Gastroesophageal sphincter (tissue), 4 donors: ENCODE measurements around the gene PPL. TPM values are rescaled to one million over a fixed set of nuclear protein-coding genes. Genes with fewer than 3 reads are reported as not detected.

Source experiments
- ATAC-seq: fragments of 150-250 bp; one replicate; pipeline ENCODE4 v1.9.1; 2016; ENCODE audit warnings: mild to moderate bottlenecking, moderate library complexity
- H3K27ac ChIP-seq, 4 donors: fragments of 200-600 bp; sonication (generic) in 3 of 4; 1 replicate in 3 of 4; 2 replicates in 1 of 4; pipeline ENCODE4 v1.5.1; 2016 to 2019
- H3K27me3 ChIP-seq: fragments of 200-600 bp; sonication (generic); one replicate; pipeline ENCODE4 v1.5.1; 2019
- H3K36me3 ChIP-seq, 2 donors: fragments of 200-600 bp; sonication (generic); one replicate each; pipeline ENCODE4 v1.5.1; 2019; ENCODE audit warnings: control low read depth in 1 of 2
- H3K4me1 ChIP-seq, 3 donors: fragments of 200-600 bp; sonication (generic); 1 replicate in 2 of 3; 2 replicates in 1 of 3; pipeline ENCODE4 v1.5.1; 2016 to 2019; ENCODE audit warnings: control low read depth in 2 of 3
- H3K4me3 ChIP-seq, 2 donors: fragments of 200-600 bp; sonication (generic); one replicate each; pipeline ENCODE4 v1.5.1; 2019; ENCODE audit warnings: mild to moderate bottlenecking in 1 of 2, moderate library complexity in 1 of 2
- H3K9me3 ChIP-seq, 3 donors: fragments of 200-600 bp; sonication (generic); one replicate each; pipeline ENCODE4 v1.5.1; 2017 to 2019; ENCODE audit warnings: control low read depth in 2 of 3
- EP300 ChIP-seq: sonication (generic); formaldehyde crosslinking; IDR thresholded peaks from one replicate; pipeline ENCODE4 v1.6.1; 2017; ENCODE audit warnings: antibody characterized with exemption, mild to moderate bottlenecking
- POLR2A ChIP-seq, 2 donors: fragments of 450-650 bp; IDR thresholded peaks; one replicate each; pipeline ENCODE4 v1.6.1; 2017; ENCODE audit warnings: antibody characterized with exemption in 2 of 2, mild to moderate bottlenecking in 2 of 2, moderate library complexity in 1 of 2
- POLR2AphosphoS5 ChIP-seq: sonication (generic); formaldehyde crosslinking; IDR thresholded peaks from one replicate; pipeline ENCODE4 v1.6.1; 2017; ENCODE audit warnings: antibody characterized with exemption
- WGBS, 2 donors: methylation state at CpG; one replicate each; pipeline ENCODE4 v1.1.5; 2018; ENCODE audit warnings: low coverage in 1 of 2; 5-methylcytosine and 5-hydroxymethylcytosine counted together
- total RNA-seq, 4 donors: library from RNA; depleted of rRNA; stranded (reverse); fragments of >200 nt; gene quantifications; one replicate each; pipeline ENCODE4 v1.1.0, GENCODE V29; 2016
- TF ChIP-seq, protein P1 (sequence below), 4 experiments: fragments of 200-600 bp in 2 of 4; fragments of 450-650 bp in 2 of 4; sonication (generic) in 1 of 4; IDR thresholded peaks; one replicate each; pipeline ENCODE4 v1.5.1; 2017 to 2019; ENCODE audit warnings: antibody characterized with exemption in 4 of 4, mild to moderate bottlenecking in 2 of 4, moderate library complexity in 2 of 4

Gene PPL
- total RNA-seq, 4 donors from 2014 or later = 53.7 to 82.5 (median 76.5) TPM

DNA sequence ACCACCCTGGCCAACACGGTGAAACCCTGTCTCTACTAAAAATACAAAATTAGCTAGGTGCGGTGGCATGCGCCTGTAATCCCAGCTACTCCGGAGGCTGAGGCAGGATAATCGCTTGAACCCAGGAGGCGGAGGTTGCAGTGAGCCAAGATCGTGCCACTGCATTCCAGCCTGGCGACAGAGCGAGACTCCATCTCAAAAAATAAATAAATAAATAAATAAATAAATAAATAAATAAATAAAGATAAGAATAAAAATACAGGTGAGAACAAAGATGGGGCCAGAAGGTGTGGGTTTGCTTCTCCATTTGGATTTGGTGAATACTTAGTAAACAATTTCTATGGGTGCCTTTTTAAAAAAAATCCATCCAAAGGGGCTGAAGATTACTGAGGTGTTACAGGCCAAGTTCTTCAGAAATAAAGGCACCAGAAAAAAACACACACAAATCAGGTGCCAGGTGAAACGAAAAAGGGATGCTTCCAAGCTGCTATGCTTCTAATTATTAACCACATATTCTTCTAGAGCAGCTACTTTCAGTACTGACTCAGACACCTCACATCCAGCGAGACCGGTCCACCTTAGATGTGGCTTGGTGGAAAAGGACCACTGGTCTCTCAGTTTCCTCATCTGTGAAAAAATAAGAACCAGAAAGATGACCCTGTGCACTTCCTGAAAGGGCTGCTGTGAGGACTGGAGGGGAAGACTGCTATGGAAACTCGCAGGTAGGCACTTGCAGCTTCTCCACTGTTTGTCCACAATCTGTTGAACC is 99.0 kb downstream of the PPL start:
- no peak for ATAC-seq
- Histone ChIP-seq H3K4me1 (peaks cover 0 to 9% (median 0%) of the 10 kb centered on the region in 3 donors), H3K27ac (no peak overlapping the region), H3K36me3 (peaks cover 3 to 100% of the 10 kb centered on the region in 2 donors), H3K9me3 (no peaks in the 10 kb centered on the region), H3K27me3 (no peaks in the 10 kb centered on the region), H3K4me3 (no peak overlapping the region)
- WGBS, 2 donors = 71 to 89% methylated on average over 3 to 13 of the region's 13 CpGs
- TF ChIP-seq POLR2AphosphoS5 (no peak), EP300 (no peak), POLR2A (IDR thresholded peaks at IDR 0.05) (no peak)
- TF ChIP-seq, protein P1, sequence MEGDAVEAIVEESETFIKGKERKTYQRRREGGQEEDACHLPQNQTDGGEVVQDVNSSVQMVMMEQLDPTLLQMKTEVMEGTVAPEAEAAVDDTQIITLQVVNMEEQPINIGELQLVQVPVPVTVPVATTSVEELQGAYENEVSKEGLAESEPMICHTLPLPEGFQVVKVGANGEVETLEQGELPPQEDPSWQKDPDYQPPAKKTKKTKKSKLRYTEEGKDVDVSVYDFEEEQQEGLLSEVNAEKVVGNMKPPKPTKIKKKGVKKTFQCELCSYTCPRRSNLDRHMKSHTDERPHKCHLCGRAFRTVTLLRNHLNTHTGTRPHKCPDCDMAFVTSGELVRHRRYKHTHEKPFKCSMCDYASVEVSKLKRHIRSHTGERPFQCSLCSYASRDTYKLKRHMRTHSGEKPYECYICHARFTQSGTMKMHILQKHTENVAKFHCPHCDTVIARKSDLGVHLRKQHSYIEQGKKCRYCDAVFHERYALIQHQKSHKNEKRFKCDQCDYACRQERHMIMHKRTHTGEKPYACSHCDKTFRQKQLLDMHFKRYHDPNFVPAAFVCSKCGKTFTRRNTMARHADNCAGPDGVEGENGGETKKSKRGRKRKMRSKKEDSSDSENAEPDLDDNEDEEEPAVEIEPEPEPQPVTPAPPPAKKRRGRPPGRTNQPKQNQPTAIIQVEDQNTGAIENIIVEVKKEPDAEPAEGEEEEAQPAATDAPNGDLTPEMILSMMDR (IDR thresholded peaks at IDR 0.05) = no peak

DNA sequence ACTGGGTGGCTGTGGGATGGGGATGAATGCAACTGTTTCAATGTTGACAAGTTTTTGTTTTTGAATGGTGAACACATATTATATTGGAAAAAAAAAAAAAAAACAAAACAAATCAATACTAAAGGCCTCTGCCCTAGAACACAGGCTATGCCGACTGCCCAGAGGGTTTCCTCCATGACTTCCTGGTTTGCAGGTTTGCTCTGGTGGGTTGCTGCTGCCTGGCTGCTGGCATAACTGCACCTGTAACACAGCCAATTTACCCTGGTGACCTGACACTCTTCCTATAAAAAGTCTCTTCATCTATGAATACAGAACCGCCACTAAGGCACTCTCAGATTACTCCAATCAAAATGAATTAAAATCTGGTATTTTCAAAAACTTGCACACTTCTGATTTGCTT is 100.2 kb downstream of the PPL start:
- no peak overlapping the region for H3K27ac ChIP-seq
- 92 to 100% methylated on average over 1 to 2 of the region's 2 CpGs for WGBS, 2 donors

DNA sequence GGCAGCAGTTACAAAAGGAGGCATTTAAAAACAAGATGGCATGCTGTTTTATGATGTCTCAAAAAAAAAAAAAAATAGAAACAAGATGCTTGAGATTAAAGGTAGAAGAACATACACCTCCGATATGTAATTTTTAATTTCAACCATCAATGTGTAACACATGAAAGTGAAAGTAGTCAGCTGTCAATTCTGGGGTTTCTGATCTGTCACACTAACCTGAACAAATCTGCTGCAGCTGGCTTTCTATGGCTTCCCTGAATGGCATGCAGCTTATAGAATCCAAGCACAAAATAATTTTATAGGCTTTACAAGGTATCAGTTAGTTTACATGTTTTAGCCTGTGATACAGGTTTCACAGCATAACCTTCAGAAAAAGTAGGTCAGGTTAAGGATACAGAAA is 103.4 kb downstream of the PPL start:
- H3K9me3 ChIP-seq = no peaks in the 10 kb centered on the region
- peaks cover 0 to 6% (median 0%) of the 10 kb centered on the region in 3 donors for H3K4me1 ChIP-seq
- 91 to 100% methylated on average over 1 of the region's 1 CpG for WGBS, 2 donors
- no peak for ATAC-seq
- no peaks in the 10 kb centered on the region for H3K27me3 ChIP-seq
- no peak overlapping the region for H3K27ac ChIP-seq
- peaks cover 0 to 100% of the 10 kb centered on the region in 2 donors for H3K36me3 ChIP-seq
- TF ChIP-seq EP300 (no peak), POLR2AphosphoS5 (no peak), POLR2A (IDR thresholded peaks at IDR 0.05) (no peak)
- TF ChIP-seq, protein P1 (IDR thresholded peaks at IDR 0.05) = no peak
- H3K4me3 ChIP-seq = no peak overlapping the region

More for the DNA sequence above, 100.2 kb downstream of the PPL start:
- Histone ChIP-seq H3K27me3 (no peaks in the 10 kb centered on the region), H3K9me3 (no peaks in the 10 kb centered on the region), H3K36me3 (peaks cover 3 to 100% of the 10 kb centered on the region in 2 donors), H3K4me3 (no peak overlapping the region), H3K4me1 (peaks cover 0 to 11% (median 0%) of the 10 kb centered on the region in 3 donors)
- TF ChIP-seq, protein P1 (IDR thresholded peaks at IDR 0.05) = no peak
- TF ChIP-seq POLR2A (IDR thresholded peaks at IDR 0.05) = no peak
- no peak for TF ChIP-seq EP300
- no peak for TF ChIP-seq POLR2AphosphoS5
- no peak for ATAC-seq

DNA sequence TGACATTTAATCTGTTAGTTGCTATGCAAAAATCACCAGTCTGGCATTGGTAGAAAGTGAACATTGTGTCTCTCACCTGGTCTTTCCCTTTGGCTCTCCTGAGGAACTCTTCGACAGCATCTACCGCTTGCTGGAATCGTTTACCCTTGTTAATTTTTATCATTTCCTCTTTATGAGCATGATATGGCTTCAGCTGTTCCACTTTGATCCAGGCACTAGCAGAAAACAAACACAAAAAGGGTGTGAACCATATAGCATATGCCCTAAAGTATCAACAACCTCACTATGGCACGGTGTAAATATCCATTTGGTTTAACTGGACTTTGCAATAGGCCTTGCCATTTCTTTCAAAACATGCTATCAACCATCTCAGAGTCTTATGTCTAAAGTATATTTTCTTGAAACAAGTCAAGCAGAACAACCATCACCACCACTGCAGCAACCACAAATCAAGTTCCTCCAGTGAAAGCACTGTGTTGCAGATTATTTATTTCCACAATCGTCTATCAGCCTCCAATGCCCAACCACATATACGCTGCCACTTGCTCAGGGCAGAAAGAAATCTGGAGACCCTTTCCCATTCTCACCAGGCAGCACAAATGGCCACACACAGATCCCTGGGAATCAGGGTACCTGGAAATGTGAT is 104.1 kb downstream of the PPL start:
- TF ChIP-seq POLR2AphosphoS5 = no peak
- TF ChIP-seq POLR2A (IDR thresholded peaks at IDR 0.05) = no peak
- no peak for TF ChIP-seq EP300
- TF ChIP-seq, protein P1 (IDR thresholded peaks at IDR 0.05) = no peak
- peaks cover 0 to 100% of the 10 kb centered on the region in 2 donors for H3K36me3 ChIP-seq
- ATAC-seq = no peak
- no peak overlapping the region for H3K4me3 ChIP-seq
- peaks cover 0 to 6% (median 0%) of the 10 kb centered on the region in 3 donors for H3K4me1 ChIP-seq
- WGBS, 2 donors = 77 to 94% methylated on average over 3 to 6 of the region's 6 CpGs
- H3K27me3 ChIP-seq = no peaks in the 10 kb centered on the region
- no peak overlapping the region for H3K27ac ChIP-seq
- H3K9me3 ChIP-seq = no peaks in the 10 kb centered on the region

Other genes starting within 250 kb of the PPL start
- gene NUDT16L1, start 243.6 kb downstream of the PPL start, total RNA-seq = 10 to 100 TPM; 14.8 to 26.3 (median 21.4) TPM
- gene ANKS3, start 202.9 kb downstream of the PPL start, total RNA-seq = 10 to 100 TPM; 23.3 to 47.8 (median 27.6) TPM
- gene DNAAF8, start 202.6 kb downstream of the PPL start, total RNA-seq = under 1 TPM; 0.54 to 0.89 (median 0.65) TPM
- gene ZNF500, start 170.0 kb downstream of the PPL start, total RNA-seq = 10 to 100 TPM; 12.6 to 15.8 (median 13.8) TPM
- not detected for gene SEPTIN12, start 148.8 kb downstream of the PPL start, total RNA-seq
- not detected for gene SMIM22, start 141.8 kb downstream of the PPL start, total RNA-seq
- gene ROGDI, start 134.5 kb downstream of the PPL start, total RNA-seq = 10 to 100 TPM; 37.6 to 85.9 (median 62.6) TPM
- gene GLYR1, start 89.9 kb downstream of the PPL start, total RNA-seq = 100 to 1,000 TPM in 2 of 4 donors, 10 to 100 TPM in 2; 86.0 to 129 (median 97.0) TPM
- 10 to 100 TPM; 22.8 to 46.2 (median 28.0) TPM for gene UBN1, start 89.7 kb downstream of the PPL start, total RNA-seq
- 1 to 10 TPM in 1 of 4 donors, under 1 TPM in 3; 0.16 to 1.3 (median 0.75) TPM for gene SEC14L5, start 21.2 kb upstream of the PPL start, total RNA-seq
- 10 to 100 TPM; 17.8 to 37.8 (median 27.7) TPM for gene NAGPA, start 96.8 kb upstream of the PPL start, total RNA-seq
- 10 to 100 TPM in 2 of 4 donors, 1 to 10 TPM in 1, under 1 TPM in 1; 0.62 to 21.0 (median 7.7) TPM for gene C16orf89, start 128.8 kb upstream of the PPL start, total RNA-seq
- gene ALG1, start 134.7 kb upstream of the PPL start, total RNA-seq = 10 to 100 TPM in 3 of 4 donors, 1 to 10 TPM in 1; 6.4 to 16.8 (median 12.9) TPM
- 10 to 100 TPM in 2 of 4 donors, 1 to 10 TPM in 2; 5.9 to 16.0 (median 9.1) TPM for gene EEF2KMT, start 160.6 kb upstream of the PPL start, total RNA-seq